SU-DHL-6 (cell line): Measurements from ENCODE around the gene POT1.

ENCODE experiments used
- H2AFZ ChIP-seq: fragments of 200-600 bp; sonication (generic); 2 replicates; pipeline ENCODE4 v1.6.1; 2014; ENCODE audit warnings: low read depth, mild to moderate bottlenecking, moderate library complexity, mixed read lengths, antibody characterized with exemption, low read length; ENCODE audit not compliant: severe bottlenecking
- H3F3A ChIP-seq: fragments of 200-600 bp; shearing (Covaris generic); 2 replicates; pipeline ENCODE4 v1.6.0; 2016; ENCODE audit warnings: antibody characterized with exemption, mild to moderate bottlenecking; ENCODE audit not compliant: insufficient read depth
- H3K27ac ChIP-seq: fragments of 200-600 bp; sonication (generic); 2 replicates; pipeline ENCODE4 v1.5.1; 2016; ENCODE audit warnings: low read depth, mild to moderate bottlenecking, low read length, moderate library complexity, mixed read lengths
- H3K27me3 ChIP-seq: fragments of 200-600 bp; sonication (generic), shearing (Covaris generic); 2 replicates; pipeline ENCODE4 v1.6.0; 2014; ENCODE audit warnings: mild to moderate bottlenecking, low read length
- H3K36me3 ChIP-seq: fragments of 200-600 bp; sonication (generic); 2 replicates; pipeline ENCODE4 v1.6.1; 2014; ENCODE audit warnings: mild to moderate bottlenecking, low read length, mixed read lengths
- H3K4me2 ChIP-seq: fragments of 300-600, 200-600 bp; shearing (Covaris generic), sonication (generic); 2 replicates; pipeline ENCODE4 v1.6.0; 2014; ENCODE audit warnings: low read length, low read depth, mild to moderate bottlenecking; ENCODE audit not compliant: poor library complexity, severe bottlenecking
- H3K4me3 ChIP-seq: fragments of 200-600 bp; sonication (generic); 2 replicates; pipeline ENCODE4 v1.5.1; 2014; ENCODE audit warnings: antibody characterized with exemption, low read length, mild to moderate bottlenecking, mixed read lengths; ENCODE audit not compliant: insufficient read depth, poor library complexity, severe bottlenecking
- H3K79me2 ChIP-seq: fragments of 200-600 bp; sonication (generic); 2 replicates; pipeline ENCODE4 v1.6.1; 2014; ENCODE audit warnings: mild to moderate bottlenecking, low read length, moderate library complexity; ENCODE audit not compliant: insufficient read depth
- H3K9ac ChIP-seq: fragments of 200-600 bp; sonication (generic); 2 replicates; pipeline ENCODE4 v1.7.0; 2014; ENCODE audit warnings: mild to moderate bottlenecking, low read length
- H3K9me2 ChIP-seq: fragments of 200-600 bp; sonication (generic); replicated peaks from 2 replicates; pipeline ENCODE4 v1.6.1; 2014; ENCODE audit warnings: low read length; ENCODE audit not compliant: insufficient read depth
- H3K9me3 ChIP-seq: fragments of 200-600 bp; sonication (generic); 2 replicates; pipeline ENCODE4 v1.6.1; 2014; ENCODE audit warnings: low read length, mixed read lengths; ENCODE audit not compliant: insufficient read depth
- H4K20me1 ChIP-seq: fragments of 200-600 bp; sonication (generic); 2 replicates; pipeline ENCODE4 v1.6.1; 2014; ENCODE audit warnings: low read depth, mild to moderate bottlenecking, antibody characterized with exemption, low read length, moderate library complexity, mixed read lengths
- EZH2phosphoT487 ChIP-seq: fragments of 200-600 bp; sonication (generic), shearing (Covaris generic); conservative IDR thresholded peaks from 2 replicates; pipeline ENCODE4 v1.6.1; 2018; ENCODE audit warnings: mild to moderate bottlenecking, antibody characterized with exemption, low read length, moderate library complexity, mixed read lengths
- TF ChIP-seq, protein P1 (sequence below): fragments of 200-600 bp; sonication (generic); IDR thresholded peaks from one replicate; pipeline ENCODE4 v1.5.1; 2017; ENCODE audit warnings: antibody characterized with exemption, mild to moderate bottlenecking, low read length, moderate library complexity; ENCODE audit not compliant: insufficient read depth, poor library complexity, severe bottlenecking

Gene POT1

DNA sequence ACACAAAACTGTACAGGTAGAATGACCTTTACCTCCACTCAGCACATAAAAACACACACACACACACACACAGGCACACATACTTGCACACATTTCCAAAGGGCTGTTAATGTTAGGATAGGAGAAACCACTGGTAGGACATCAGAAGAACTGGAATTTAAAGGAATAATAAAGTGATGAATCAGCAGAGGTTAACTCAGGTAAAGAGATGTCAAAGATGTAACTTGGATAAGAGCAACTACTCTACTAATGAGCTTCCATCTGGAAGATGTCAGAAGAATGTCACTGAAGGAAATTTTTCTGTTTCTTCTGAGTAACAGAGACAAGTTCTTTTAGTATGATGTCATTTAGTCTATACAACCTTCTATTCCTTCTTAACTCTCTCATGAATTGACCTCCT is 137.6 kb downstream of the POT1 start:
- TF ChIP-seq, protein P1, sequence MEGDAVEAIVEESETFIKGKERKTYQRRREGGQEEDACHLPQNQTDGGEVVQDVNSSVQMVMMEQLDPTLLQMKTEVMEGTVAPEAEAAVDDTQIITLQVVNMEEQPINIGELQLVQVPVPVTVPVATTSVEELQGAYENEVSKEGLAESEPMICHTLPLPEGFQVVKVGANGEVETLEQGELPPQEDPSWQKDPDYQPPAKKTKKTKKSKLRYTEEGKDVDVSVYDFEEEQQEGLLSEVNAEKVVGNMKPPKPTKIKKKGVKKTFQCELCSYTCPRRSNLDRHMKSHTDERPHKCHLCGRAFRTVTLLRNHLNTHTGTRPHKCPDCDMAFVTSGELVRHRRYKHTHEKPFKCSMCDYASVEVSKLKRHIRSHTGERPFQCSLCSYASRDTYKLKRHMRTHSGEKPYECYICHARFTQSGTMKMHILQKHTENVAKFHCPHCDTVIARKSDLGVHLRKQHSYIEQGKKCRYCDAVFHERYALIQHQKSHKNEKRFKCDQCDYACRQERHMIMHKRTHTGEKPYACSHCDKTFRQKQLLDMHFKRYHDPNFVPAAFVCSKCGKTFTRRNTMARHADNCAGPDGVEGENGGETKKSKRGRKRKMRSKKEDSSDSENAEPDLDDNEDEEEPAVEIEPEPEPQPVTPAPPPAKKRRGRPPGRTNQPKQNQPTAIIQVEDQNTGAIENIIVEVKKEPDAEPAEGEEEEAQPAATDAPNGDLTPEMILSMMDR = no peak
- TF ChIP-seq EZH2phosphoT487 = no peak
- no peaks in the 10 kb centered on the region for H3K9me3 ChIP-seq

DNA sequence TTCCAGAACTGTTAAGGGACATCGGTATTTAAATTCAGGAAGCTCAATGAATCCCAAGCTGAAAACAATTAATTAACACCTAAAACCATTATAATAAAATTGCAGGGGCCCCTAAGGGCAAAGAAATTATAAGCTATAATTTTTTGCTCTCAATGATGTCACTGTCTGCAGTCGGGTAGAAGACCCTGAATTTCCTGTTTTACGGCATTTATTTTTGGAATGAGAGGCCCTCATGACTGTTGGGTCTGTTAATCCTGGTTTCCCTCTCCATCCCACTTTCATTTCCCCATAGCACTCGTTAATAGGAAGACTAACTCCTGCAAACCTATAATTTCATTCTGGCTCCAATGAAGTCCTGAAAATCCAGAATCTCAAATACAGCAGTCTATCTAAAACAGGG is 138.2 kb downstream of the POT1 start:
- Histone ChIP-seq H3K36me3 (no peaks in the 10 kb centered on the region), H3K27ac (no peak overlapping the region), H3K4me2 (no peak overlapping the region), H3K9ac (no peak overlapping the region), H3K9me3 (no peaks in the 10 kb centered on the region), H3K79me2 (no peaks in the 10 kb centered on the region), H4K20me1 (no peaks in the 10 kb centered on the region), H3K27me3 (no peaks in the 10 kb centered on the region), H3K9me2 (no peaks in the 10 kb centered on the region), H3F3A (no peaks in the 10 kb centered on the region), H3K4me3 (no peak overlapping the region), H2AFZ (no peak overlapping the region)
- no peak for TF ChIP-seq EZH2phosphoT487
- TF ChIP-seq, protein P1 = no peak

More for the DNA sequence above, 137.6 kb downstream of the POT1 start:
- Histone ChIP-seq H3K9me2 (no peaks in the 10 kb centered on the region), H2AFZ (no peak overlapping the region), H3K79me2 (no peaks in the 10 kb centered on the region), H3K36me3 (no peaks in the 10 kb centered on the region), H4K20me1 (no peaks in the 10 kb centered on the region), H3K4me3 (no peak overlapping the region), H3K4me2 (no peak overlapping the region), H3K9ac (no peak overlapping the region), H3K27ac (no peak overlapping the region), H3F3A (no peaks in the 10 kb centered on the region), H3K27me3 (no peaks in the 10 kb centered on the region)

DNA sequence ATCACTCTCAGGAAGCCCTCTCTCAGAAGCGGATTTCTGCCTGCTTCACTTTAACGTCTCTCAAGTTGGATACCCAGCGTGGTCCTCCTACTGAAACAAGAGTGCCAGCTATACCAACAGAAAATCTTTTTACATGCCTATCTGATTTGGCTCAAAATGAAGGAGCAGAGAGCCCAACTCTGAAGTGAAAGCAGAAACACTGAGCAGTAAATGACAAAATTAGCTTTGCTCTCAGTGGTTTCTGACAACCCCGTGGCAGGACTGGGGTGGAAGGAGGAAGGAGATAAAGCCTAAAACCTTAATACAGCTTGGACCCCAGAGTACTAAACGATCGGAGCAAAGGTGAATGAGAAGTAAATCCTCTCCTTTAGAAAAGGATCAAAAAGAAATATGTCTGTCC is 139.0 kb downstream of the POT1 start:
- Histone ChIP-seq H3K4me2 (peak overlapping the region; percentile 4), H3K9ac (no peak overlapping the region), H3K27me3 (no peaks in the 10 kb centered on the region), H3K4me3 (no peak overlapping the region), H4K20me1 (no peaks in the 10 kb centered on the region), H3F3A (no peaks in the 10 kb centered on the region), H2AFZ (no peak overlapping the region), H3K9me2 (no peaks in the 10 kb centered on the region), H3K27ac (no peak overlapping the region), H3K9me3 (no peaks in the 10 kb centered on the region), H3K79me2 (no peaks in the 10 kb centered on the region), H3K36me3 (no peaks in the 10 kb centered on the region)
- TF ChIP-seq, protein P1 = no peak
- no peak for TF ChIP-seq EZH2phosphoT487

DNA sequence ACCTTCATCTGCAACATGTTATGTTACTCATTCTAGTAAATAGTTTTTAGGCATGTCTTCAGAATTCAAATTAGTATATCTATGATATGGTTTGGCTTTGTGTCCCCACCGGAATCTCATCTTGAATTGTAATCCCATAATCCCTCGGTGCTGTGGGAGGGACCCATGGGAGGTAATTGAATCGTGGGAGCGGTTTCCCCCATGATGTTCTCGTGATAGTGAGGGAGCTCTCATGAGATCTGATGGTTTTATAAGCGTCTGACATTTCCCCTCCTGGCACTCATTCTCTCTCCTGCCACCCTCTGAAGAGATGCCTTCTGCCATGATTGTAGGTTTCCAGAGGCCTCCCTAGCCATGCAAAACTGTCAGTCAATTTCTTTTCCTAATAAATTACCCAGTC is 143.6 kb downstream of the POT1 start:
- H3K4me3 ChIP-seq = no peak overlapping the region
- H3K36me3 ChIP-seq = no peaks in the 10 kb centered on the region
- no peaks in the 10 kb centered on the region for H4K20me1 ChIP-seq
- H3F3A ChIP-seq = no peaks in the 10 kb centered on the region
- H3K79me2 ChIP-seq = no peaks in the 10 kb centered on the region
- no peak overlapping the region for H3K27ac ChIP-seq
- H3K27me3 ChIP-seq = no peaks in the 10 kb centered on the region
- no peaks in the 10 kb centered on the region for H3K9me3 ChIP-seq
- no peaks in the 10 kb centered on the region for H3K9me2 ChIP-seq
- H3K4me2 ChIP-seq = no peak overlapping the region
- H3K9ac ChIP-seq = no peak overlapping the region
- H2AFZ ChIP-seq = no peak overlapping the region
- TF ChIP-seq, protein P1 = no peak
- no peak for TF ChIP-seq EZH2phosphoT487
